ENCODE measurements around the gene MRPL53.

The MRPL53 gene

GRCh38 chr2:74424995-74425406, 47.5 kb downstream of the MRPL53 start:
- no peak for DNase-seq

GRCh38 chr2:74424139-74424992, 48.1 kb downstream of the MRPL53 start:
- no peak for DNase-seq

GRCh38 chr2:74423231-74424095, 49.0 kb downstream of the MRPL53 start:
- no peak for DNase-seq

Measured in T-helper 9 cell (primary cell).